ENCODE results near the gene VCP. TPM values are rescaled to one million over a fixed set of nuclear protein-coding genes. Genes with fewer than 3 reads are reported as not detected.

The VCP gene
- total RNA-seq, 1 donor from 2014 or later: 397 TPM

- peaks cover 13% of the 10 kb centered on the region for H3K27me3 Mint-ChIP-seq (ENCODE audit: unreplicated experiment)
- H3K36me3 Mint-ChIP-seq (ENCODE audit: low read depth, unreplicated experiment): peaks cover 19% of the 10 kb centered on the region
- peak overlapping the region; percentile 99 for H3K4me3 Mint-ChIP-seq (ENCODE audit: unreplicated experiment)
- H3K4me1 Mint-ChIP-seq (ENCODE audit: unreplicated experiment): peaks cover 30% of the 10 kb centered on the region
- peak; percentile 59 for DNase-seq (ENCODE audit: low spot score)
- no peaks in the 10 kb centered on the region for H3K9me3 Mint-ChIP-seq (ENCODE audit: unreplicated experiment)
- TF ChIP-seq, protein P1, sequence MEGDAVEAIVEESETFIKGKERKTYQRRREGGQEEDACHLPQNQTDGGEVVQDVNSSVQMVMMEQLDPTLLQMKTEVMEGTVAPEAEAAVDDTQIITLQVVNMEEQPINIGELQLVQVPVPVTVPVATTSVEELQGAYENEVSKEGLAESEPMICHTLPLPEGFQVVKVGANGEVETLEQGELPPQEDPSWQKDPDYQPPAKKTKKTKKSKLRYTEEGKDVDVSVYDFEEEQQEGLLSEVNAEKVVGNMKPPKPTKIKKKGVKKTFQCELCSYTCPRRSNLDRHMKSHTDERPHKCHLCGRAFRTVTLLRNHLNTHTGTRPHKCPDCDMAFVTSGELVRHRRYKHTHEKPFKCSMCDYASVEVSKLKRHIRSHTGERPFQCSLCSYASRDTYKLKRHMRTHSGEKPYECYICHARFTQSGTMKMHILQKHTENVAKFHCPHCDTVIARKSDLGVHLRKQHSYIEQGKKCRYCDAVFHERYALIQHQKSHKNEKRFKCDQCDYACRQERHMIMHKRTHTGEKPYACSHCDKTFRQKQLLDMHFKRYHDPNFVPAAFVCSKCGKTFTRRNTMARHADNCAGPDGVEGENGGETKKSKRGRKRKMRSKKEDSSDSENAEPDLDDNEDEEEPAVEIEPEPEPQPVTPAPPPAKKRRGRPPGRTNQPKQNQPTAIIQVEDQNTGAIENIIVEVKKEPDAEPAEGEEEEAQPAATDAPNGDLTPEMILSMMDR (IDR thresholded peaks at IDR 0.05; ENCODE audit: unreplicated experiment): no peak
- H3K27ac Mint-ChIP-seq (ENCODE audit: unreplicated experiment): peak overlapping the region; percentile 98
These were observed 42.6 kb upstream of the VCP start for GRCh38 chr9:35114840-35115628.

DNA sequence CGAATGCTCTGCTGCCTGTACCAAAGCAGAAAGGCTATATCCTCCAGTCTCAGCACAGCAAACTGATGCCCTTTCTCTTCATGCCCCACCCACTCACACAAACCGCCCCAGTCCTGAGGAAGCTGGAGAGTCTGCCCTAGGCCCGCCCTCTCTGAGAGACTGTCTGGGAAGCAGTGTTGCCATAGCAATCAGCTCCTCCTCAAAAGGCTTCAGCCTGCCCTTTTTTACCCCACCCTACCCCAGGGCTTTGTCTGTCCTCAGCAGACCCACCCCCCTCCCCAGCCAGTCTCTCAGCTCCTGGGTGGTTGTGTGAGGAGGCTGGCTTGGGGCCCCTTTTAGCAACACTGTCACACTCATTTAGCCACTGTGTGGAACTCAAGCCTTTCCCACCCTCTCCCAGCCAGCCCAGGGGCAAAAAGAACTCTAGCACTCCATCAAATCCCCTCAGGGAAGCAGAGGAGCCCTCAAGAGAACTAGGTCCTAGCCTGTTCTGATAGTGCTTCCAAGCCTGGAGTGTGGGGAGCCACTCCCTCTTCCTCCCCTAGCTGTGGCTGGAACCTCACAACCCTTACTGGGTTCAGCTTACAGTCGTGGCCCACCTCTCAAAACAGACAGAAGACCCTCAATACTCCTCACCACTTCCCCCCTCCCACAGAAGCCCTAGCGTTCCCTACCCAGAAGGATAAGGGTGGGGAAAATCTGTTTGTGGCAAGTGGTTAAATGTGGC is 41.9 kb upstream of the VCP start:
- Mint-ChIP-seq H3K4me3 (ENCODE audit: unreplicated experiment) (peak overlapping the region; percentile 99), H3K4me1 (ENCODE audit: unreplicated experiment) (peaks cover 32% of the 10 kb centered on the region), H3K27ac (ENCODE audit: unreplicated experiment) (peak overlapping the region; percentile 98), H3K27me3 (ENCODE audit: unreplicated experiment) (peaks cover 13% of the 10 kb centered on the region), H3K36me3 (ENCODE audit: low read depth, unreplicated experiment) (peaks cover 19% of the 10 kb centered on the region), H3K9me3 (ENCODE audit: unreplicated experiment) (no peaks in the 10 kb centered on the region)
- peak; percentile 80 for DNase-seq (ENCODE audit: low spot score)
- TF ChIP-seq, protein P1 (IDR thresholded peaks at IDR 0.05; ENCODE audit: unreplicated experiment): no peak

DNA sequence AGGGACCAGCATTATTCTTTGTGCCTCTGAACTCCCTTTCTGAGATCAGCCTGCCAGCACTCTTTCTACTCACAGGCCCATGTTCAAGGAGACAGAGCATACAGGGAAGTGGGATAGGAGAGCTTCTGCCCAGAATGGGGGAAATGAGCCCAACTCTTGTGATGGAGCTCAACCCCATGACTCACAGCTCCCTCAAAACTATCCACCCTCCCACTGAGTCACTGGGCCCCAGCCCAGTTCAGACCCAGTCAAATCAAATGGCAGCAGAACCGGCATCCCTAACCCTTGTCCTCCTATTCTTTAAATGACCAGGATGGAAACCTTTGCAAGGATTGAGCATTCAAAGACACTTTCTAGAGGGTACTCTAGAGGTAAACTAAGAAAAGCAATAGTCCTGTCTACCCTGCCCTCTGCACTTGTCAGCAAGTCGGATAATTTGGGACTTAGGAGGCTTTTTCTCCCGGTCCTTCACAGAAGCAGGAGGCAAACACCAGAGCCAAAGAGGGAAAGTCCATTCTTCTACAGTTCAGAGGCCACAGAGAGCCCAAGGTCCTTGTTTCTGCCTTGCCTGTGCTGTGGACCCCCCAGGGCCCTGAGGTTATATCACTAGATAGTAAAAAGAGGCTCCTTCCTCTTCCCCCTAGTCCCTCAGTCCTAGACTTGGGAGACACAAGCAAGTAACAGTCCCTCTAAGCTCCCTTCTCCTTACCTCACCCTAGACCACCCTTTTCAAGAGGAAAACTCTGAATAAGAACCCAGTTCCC is 40.0 kb upstream of the VCP start:
- H3K36me3 Mint-ChIP-seq (ENCODE audit: low read depth, unreplicated experiment): peaks cover 19% of the 10 kb centered on the region
- H3K4me3 Mint-ChIP-seq (ENCODE audit: unreplicated experiment): peak overlapping the region; percentile 87
- TF ChIP-seq, protein P1 (IDR thresholded peaks at IDR 0.05; ENCODE audit: unreplicated experiment): no peak
- H3K27ac Mint-ChIP-seq (ENCODE audit: unreplicated experiment): peak overlapping the region; percentile 89
- no peaks in the 10 kb centered on the region for H3K9me3 Mint-ChIP-seq (ENCODE audit: unreplicated experiment)
- peaks cover 32% of the 10 kb centered on the region for H3K4me1 Mint-ChIP-seq (ENCODE audit: unreplicated experiment)
- peaks cover 13% of the 10 kb centered on the region for H3K27me3 Mint-ChIP-seq (ENCODE audit: unreplicated experiment)
- no peak for DNase-seq (ENCODE audit: low spot score)

DNA sequence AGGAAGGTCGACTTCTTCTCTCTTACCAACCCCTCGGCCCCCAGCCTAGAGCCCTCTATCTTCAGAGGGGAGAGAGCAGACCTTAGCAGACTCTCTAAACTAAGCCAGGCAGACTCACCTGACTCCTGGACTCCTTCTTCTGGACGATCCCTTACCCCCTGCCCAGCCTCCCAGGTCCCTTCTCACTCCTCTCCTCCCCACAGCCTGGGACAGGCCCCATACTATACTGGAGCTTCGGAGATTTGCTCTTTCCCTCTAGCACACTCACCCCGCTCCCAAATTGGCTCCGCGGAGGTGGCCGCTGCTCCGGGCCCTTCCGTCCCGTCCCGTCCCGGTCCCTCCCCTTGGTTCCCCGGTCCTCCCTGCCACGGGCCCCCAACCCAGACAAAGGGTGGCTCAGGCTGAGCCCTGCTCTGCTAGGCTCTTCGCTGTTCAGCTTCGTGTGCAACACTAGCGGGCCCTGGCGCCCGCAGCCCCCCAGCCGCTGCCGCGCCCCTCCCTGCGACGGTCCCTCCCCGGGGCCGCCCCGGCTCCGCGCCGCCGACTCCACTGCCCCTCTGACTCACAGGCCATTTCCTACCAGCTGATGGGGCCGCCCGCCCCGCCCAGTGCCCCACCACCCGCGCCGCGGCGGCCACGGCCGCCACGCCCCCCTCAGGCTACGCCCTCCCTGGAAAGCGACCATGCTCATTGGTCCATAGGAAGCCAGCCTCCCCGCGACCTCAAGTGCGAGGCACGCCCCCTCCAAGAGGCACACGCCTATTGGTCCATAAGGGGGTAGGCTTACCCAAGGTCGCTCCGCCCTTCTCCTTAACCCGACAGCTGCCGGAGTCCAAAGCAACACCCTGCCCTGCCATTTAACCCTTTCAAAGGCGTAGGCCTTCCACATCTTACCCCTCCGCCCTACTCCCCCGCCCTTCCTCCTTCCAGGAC is 38.8 kb upstream of the VCP start:
- TF ChIP-seq, protein P1 (IDR thresholded peaks at IDR 0.05; ENCODE audit: unreplicated experiment): no peak
- Mint-ChIP-seq H3K27ac (ENCODE audit: unreplicated experiment) (peak overlapping the region; percentile 89), H3K36me3 (ENCODE audit: low read depth, unreplicated experiment) (peaks cover 16% of the 10 kb centered on the region), H3K4me1 (ENCODE audit: unreplicated experiment) (peaks cover 27% of the 10 kb centered on the region), H3K27me3 (ENCODE audit: unreplicated experiment) (peaks cover 13% of the 10 kb centered on the region), H3K4me3 (ENCODE audit: unreplicated experiment) (peak overlapping the region; percentile 87), H3K9me3 (ENCODE audit: unreplicated experiment) (no peaks in the 10 kb centered on the region)
- DNase-seq (ENCODE audit: low spot score): peak; percentile 96
